ENCODE results near the gene TPBGL.

The TPBGL gene

DNA sequence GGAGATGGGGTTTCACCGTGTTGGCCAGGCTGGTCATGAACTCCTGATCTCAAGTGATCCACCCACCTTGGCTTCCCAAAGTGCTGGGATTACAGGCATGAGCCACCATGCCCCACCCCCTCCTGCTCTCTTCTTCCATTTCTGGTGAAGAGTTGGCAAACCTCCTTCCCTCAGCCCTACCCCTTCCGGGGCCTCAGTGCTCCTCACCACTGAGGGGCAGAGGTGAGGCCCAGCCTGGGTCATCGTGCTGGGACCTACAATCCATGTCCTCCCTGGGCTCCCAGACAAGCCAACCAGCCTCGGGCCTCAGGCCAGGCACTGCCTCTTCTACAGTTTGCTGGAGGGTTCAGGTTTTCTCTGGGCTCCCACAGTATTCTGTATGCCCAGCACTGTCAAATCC, 14.8 kb upstream of the TPBGL start:
- no peak overlapping the region for H3K4me3 ChIP-seq (ENCODE audit: low read depth, low read length)
- TF ChIP-seq, protein P1, sequence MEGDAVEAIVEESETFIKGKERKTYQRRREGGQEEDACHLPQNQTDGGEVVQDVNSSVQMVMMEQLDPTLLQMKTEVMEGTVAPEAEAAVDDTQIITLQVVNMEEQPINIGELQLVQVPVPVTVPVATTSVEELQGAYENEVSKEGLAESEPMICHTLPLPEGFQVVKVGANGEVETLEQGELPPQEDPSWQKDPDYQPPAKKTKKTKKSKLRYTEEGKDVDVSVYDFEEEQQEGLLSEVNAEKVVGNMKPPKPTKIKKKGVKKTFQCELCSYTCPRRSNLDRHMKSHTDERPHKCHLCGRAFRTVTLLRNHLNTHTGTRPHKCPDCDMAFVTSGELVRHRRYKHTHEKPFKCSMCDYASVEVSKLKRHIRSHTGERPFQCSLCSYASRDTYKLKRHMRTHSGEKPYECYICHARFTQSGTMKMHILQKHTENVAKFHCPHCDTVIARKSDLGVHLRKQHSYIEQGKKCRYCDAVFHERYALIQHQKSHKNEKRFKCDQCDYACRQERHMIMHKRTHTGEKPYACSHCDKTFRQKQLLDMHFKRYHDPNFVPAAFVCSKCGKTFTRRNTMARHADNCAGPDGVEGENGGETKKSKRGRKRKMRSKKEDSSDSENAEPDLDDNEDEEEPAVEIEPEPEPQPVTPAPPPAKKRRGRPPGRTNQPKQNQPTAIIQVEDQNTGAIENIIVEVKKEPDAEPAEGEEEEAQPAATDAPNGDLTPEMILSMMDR (IDR thresholded peaks at IDR 0.05; ENCODE audit: borderline replicate concordance, insufficient read depth, low read depth, low read length), result no peak

DNA sequence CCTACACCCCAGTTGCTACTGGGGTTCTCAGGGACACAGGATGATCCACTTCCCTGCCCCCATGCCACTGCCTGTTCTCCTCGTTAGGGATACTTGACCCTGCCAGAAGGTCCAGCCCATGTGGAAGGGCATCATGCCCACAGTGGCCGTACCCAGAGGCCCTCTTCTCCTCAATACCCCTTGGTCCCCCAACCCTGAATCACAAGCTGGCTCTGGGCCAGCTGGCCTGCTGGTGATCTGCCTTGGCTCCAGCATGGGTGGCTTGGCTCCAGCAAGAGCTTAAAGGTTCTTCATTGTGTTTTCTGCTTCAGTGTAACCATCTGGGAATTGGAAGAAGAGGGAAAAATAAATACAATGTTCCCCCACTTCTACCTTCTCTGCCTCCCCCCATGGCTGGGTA, 11.1 kb upstream of the TPBGL start:
- TF ChIP-seq, protein P1 (IDR thresholded peaks at IDR 0.05; ENCODE audit: borderline replicate concordance, insufficient read depth, low read depth, low read length), result no peak
- H3K4me3 ChIP-seq (ENCODE audit: low read depth, low read length), result no peak overlapping the region

DNA sequence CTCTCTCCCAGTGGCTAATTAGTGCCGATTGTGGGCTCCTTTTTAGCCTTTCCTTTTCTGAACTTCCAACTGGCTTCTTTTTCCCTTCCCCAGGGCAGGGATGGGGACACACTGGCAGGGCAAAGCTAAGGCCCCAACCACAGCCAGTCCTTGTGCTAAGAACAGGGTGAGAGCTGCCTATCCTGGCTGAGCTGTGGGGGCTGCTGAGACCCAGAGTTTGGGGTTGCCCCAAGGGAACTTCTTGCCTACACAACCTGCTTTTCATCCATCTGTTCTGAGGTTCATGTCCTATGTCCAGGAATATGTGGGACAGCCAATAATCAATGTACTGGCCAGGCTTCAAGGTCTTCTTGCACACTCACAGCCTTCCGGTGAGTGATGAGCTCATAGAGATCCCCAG, 10.0 kb upstream of the TPBGL start:
- TF ChIP-seq, protein P1 (IDR thresholded peaks at IDR 0.05; ENCODE audit: borderline replicate concordance, insufficient read depth, low read depth, low read length), result no peak
- no peak overlapping the region for H3K4me3 ChIP-seq (ENCODE audit: low read depth, low read length)

DNA sequence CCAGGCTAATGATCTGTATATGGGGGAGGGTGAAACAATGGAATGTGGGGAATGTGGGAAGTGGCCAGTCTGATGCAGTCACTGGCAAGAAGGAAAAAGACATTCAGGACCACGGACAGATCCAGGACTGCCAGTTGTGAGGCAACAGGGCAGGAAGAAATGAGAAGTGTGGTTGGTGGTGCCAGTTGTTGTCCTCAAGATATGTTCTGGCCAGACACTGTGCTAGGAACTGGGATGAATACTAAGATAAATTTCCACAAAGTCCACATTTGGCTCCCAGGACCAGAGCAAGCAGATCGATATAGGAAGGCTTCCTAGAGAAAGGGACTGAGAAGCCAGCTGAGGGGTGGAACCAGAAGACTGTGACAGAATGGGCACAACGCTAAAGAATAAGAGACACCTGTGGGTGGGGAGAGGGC, 6.8 kb upstream of the TPBGL start:
- TF ChIP-seq, protein P1 (IDR thresholded peaks at IDR 0.05; ENCODE audit: borderline replicate concordance, insufficient read depth, low read depth, low read length), result no peak
- H3K4me3 ChIP-seq (ENCODE audit: low read depth, low read length), result no peak overlapping the region

DNA sequence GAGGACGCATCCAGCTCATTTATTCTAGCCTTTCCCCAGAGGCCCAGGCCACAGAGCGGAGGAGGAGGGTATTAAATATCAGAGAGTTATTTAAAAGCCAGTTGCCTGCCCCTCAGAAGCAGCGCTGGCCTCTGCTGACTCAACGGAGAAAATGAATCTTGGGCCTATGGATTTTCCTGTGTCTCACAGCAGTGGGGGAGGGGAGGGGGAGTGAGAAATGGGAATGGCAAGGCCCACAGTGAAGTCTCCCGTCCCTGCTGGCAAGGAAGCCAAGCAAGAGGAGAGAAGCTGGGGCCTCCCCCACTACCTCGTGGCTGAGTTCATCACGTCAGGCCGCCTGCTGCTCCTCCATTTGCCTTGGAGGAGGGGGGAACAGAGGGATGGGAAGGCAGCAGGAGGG, 4.5 kb upstream of the TPBGL start:
- TF ChIP-seq, protein P1 (IDR thresholded peaks at IDR 0.05; ENCODE audit: borderline replicate concordance, insufficient read depth, low read depth, low read length), result no peak
- no peak overlapping the region for H3K4me3 ChIP-seq (ENCODE audit: low read depth, low read length)

DNA sequence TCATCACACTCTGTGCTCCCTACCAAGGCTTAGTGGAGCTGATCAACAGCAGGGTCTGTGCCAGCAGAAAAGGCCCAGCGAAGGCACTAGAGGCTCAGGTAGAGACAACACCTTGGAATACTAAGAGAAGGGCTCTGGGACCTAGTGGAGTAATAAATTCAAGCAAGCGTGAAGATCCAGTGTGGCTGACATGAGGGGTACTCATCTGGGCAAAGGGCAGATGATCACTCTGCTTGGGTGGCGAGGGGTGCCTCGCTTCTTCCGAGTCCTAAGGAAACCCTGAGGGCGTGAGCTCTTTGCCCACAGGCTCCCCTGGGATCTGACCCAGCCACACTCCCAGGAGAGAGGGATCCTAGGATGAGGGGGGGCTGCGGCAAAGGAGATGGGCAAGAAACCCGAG, 3.5 kb upstream of the TPBGL start:
- H3K4me3 ChIP-seq (ENCODE audit: low read depth, low read length), result no peak overlapping the region
- TF ChIP-seq, protein P1 (IDR thresholded peaks at IDR 0.05; ENCODE audit: borderline replicate concordance, insufficient read depth, low read depth, low read length), result no peak

DNA sequence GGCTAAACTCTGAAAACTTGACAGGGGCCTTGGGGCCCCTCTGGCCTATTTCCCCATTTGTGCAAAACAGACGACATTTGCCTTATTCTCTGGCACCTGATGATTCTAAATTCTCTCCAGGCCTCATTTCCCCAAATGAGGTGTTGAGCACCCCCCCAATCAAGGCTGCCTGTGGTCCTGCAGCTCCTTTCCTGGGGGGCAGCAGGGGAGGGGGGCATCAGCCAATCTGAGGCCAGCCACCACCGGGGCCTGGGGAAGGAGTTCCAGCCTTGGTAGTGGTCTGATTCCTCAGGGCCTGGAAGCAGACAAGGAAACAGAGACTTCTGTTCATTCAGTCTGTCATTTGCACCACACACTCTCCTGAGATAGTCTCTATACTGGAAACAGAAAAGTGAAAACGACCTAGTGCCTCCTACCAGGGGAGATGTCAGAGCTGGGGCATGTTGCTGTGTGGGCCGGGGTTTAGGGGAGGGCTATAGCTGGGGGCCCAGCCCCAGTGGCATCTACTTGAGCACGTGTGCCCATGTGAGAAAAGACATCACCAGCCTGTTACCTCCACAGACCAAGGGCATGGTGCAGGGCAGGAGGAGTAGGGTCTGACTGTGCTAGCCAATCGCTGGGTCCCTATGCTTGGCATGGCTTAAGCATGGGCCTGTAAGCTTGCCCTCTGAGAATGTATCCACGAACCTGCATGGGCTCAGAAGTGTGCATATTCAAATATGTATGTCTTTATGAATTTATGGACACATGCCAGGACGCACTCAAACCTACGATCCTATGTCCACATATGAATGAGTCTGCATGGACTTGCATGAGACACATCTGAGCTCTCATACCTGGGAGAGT, 1.8 kb upstream of the TPBGL start:
- TF ChIP-seq, protein P1 (IDR thresholded peaks at IDR 0.05; ENCODE audit: borderline replicate concordance, insufficient read depth, low read depth, low read length), result no peak
- no peak overlapping the region for H3K4me3 ChIP-seq (ENCODE audit: low read depth, low read length)
